GM21529 (cell line): Measurements from ENCODE around the gene FAM181A.

ENCODE experiments used
- ATAC-seq: cut with Tn5 transposase; IDR thresholded peaks from one replicate; pipeline ENCODE4 v1.9.1; 2021; ENCODE audit not compliant: unreplicated experiment

FAM181A gene

DNA sequence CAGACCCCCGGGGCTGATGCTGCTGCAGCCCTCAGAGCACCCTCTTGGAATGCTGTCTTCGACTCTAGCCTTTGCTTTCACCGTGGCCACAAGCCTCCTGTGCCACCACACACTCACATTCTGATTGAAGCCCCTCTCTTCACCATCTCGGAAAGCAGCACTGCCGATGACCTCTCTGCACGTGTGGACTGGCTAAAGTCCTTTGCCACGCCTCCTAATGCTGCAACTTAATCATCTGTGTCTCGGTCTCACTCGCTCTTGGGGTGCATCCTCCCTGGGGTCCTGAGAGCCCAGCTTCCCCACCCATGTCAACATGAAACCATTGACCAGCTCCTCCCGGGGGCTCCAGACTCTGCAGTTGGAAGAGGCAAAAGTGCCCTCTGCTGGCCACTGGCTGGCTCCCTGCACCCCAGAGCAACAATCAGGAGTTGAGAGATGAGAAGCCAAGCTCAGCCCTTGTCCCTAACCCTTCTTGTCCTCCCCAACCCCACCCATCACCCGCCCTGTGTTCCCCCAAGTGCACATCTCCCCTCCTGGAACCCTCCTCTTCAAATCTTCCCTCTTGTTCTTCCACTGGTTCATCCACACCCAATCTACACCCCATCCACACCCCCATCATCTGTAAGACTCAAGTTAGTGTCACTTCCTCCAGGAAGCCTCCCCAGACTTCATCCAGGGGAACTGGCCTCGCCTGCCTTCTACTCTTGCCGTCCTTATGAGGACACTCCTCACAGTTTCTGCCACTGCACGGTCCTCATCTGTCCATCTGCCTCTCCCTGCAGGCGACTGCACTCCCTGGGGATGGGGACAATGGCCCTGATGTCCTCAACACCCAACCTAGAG lies 23.6 kb upstream of the FAM181A start:
- no peak for ATAC-seq

- ATAC-seq = no peak
Observed at GRCh38 chr14:93905623-93906022, 21.5 kb upstream of the FAM181A start.

- peak; percentile 86 for ATAC-seq
Observed at GRCh38 chr14:93906341-93907329, 20.5 kb upstream of the FAM181A start.

DNA sequence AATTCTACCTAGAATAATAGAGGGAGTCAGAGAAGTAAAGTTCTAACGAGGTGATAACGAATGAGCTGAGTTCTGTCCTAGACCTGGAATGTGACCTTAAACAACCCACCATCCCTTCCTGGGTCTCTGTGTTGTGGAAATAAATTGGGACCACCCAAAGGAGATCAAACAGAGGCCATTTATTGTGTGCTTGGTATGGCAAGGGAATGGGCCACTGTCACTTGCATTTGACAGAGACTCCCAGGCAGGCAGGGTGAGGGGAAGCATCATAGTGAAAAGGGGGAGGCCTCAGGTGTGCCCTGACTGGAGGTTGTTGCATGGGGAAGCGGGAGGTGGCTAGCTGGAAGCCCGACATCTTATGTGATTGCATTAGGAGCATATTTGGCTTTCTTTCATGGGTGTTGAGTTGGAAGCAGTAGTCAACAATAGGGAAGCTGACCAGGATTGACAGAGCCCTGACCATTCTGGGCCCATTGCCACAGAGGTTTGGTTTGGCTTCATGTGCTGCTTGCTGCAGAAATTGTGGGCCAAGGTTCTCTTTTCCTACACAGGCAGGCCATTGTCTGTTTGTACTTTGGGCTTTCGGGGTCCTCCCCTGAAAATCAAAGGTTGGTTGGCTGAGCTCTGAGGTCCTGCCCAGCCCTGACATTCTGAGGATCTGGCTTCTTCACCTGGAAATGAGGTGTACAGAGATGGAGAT lies 17.6 kb upstream of the FAM181A start:
- ATAC-seq = no peak

DNA sequence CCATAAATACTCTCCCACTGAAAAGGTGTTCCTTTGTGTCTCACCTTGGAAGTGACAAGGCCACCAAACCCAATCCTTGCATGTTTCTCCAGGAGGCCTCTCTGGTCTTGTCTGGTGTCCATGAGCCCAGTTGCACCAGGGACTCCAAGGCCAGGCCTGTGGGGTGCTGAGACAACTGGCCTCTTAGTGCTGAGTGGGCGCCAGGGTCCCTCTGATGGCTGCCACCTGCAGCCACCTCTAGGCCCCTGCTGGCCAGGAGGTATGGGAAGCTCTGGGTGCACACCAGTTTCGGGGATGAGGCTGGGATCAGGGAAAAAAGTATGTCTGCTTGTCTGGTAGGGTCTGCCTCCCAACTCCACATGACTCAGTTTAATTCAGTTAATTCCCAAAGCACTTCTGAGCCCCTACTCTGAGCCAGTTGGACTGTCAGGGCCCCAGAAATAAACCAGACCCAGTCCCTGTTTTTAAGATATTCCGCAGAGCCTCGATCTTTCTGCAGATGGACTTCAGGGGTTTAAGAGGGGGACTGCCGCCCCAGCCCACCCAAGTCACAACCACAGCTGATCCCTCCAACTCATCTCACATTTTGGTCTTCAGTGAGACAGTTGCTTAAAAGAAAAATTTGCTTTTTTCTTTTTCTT lies 15.0 kb upstream of the FAM181A start:
- no peak for ATAC-seq

GRCh38 chr14:93912782-93913181 lies 14.4 kb upstream of the FAM181A start:
- ATAC-seq = no peak

- peak; percentile 57 for ATAC-seq
Observed at GRCh38 chr14:93914278-93914677, 12.9 kb upstream of the FAM181A start.

- ATAC-seq = no peak
Observed at GRCh38 chr14:93915070-93915705, 12.0 kb upstream of the FAM181A start.

DNA sequence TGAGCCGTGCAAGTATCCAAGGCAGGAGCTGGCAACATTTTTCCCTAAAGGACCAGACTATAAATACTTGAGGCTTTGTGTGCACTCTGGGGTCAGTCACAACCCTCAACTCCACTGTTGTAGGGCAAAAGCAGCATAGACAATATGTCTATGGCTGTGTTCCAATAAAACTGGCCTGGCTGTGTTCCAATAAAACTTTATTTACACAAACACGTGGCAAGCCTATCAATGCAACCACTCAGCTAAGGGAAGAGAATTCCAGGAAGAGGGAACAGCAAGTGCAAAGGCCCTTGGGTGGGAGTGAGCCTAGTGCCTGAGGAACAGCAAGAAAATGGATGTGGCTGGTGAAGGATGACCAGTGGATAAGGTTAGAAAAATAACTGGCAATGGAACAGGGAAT lies 11.3 kb upstream of the FAM181A start:
- ATAC-seq = no peak

GRCh38 chr14:93916498-93916897 lies 10.6 kb upstream of the FAM181A start:
- no peak for ATAC-seq

- ATAC-seq = no peak
Observed at GRCh38 chr14:93917141-93917540, 10.0 kb upstream of the FAM181A start.

- no peak for ATAC-seq
Observed at GRCh38 chr14:93921001-93921806, 5.9 kb upstream of the FAM181A start.

GRCh38 chr14:93923626-93924025 lies 3.5 kb upstream of the FAM181A start:
- ATAC-seq = no peak

- ATAC-seq = no peak
Observed at GRCh38 chr14:93924592-93925355, 2.4 kb upstream of the FAM181A start.

DNA sequence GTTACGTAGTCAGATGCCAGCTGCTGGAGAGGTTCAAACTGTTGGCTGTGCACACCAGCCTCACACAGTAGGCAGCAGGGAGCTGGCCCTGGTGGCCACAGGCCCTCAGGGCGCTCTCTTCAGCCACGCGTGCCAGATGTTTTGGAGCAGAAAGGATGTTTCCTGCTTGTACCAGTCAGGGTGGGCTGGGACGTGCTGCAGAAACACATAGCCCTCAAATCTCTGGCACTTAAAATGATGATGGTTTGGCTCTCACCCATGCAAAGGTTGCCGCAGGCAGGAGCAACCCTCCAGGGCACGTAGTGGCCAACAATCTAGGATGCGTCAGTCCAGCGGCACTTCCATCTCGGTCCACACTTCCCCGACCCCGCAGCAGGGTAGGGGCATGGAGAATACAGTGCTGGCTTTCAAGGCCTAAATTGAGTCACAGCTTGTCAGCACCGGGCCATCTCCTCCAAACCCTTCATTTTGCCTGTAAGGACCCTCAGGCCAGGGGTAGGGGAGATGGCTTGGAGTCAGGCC lies 1.7 kb upstream of the FAM181A start:
- no peak for ATAC-seq

DNA sequence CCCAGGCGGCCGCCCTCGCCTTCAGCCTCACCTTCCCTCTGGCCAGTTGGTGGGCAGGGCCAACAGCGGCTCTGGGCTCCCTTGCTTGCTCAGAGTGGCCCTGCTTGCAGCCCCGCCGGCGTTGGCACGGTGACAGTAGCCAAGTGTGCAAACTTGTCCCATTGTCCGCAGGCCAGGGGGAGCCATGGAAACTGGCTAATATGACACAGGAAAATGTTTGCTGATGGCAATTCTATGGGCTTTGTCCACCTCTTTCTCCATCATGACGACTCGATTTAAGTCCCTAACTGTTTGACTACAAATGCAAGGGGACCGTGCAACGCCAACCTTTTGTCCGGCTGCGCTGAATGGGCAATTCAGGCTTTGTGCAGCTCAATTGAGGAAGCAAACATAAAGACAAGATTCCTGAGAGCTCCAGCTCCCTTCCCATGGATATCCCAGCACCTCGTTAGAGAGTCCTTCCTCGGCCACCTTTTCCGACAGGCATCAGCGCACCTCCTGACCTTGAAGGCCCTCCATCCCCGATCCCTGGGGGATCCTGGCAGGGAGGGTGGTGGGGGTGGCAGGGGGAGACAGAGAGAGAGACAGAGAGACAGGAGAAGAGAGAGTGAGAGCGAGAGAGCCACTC lies 785 bp upstream of the FAM181A start:
- no peak for ATAC-seq

- no peak for ATAC-seq
Observed at GRCh38 chr14:93927800-93928145, 629 bp downstream of the FAM181A start.
